Measurements from ENCODE around the gene DIS3L2.

Gene DIS3L2

DNA sequence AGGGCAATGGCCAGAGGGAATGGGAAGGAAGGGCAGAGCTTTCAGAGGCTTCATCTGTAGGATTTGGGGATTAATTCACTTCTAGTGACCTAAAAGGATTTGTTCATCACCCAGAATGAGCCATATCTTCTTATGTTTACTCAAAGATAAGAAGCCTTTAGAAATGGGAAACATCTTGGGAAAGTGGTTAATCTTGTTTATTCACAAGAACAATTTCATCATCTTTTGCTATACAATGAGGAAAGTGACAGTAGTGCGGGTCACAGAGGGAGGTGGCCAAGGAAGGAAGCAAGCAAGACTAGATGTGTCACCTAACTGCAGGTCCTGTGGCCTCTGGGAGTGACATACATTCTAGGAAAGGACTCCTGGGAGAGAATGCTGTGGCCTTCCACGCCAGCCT lies 276.6 kb downstream of the DIS3L2 start:
- H3K9ac ChIP-seq (ENCODE audit: low read length), result no peak overlapping the region
- no peaks in the 10 kb centered on the region for H3K4me1 ChIP-seq (ENCODE audit: control insufficient read depth, insufficient read depth, low read length)
- H3K36me3 ChIP-seq (ENCODE audit: control insufficient read depth, insufficient read depth, low read length, severe bottlenecking), result peaks cover 17% of the 10 kb centered on the region
- no peaks in the 10 kb centered on the region for H3K9me3 ChIP-seq (ENCODE audit: control insufficient read depth, low read length)
- no peak overlapping the region for H3K4me3 ChIP-seq (ENCODE audit: low read length)
- H3K27me3 ChIP-seq (replicated peaks; ENCODE audit: control insufficient read depth, insufficient read depth, low read length), result no peaks in the 10 kb centered on the region
- no peak for DNase-seq (ENCODE audit: low read depth)

DNA sequence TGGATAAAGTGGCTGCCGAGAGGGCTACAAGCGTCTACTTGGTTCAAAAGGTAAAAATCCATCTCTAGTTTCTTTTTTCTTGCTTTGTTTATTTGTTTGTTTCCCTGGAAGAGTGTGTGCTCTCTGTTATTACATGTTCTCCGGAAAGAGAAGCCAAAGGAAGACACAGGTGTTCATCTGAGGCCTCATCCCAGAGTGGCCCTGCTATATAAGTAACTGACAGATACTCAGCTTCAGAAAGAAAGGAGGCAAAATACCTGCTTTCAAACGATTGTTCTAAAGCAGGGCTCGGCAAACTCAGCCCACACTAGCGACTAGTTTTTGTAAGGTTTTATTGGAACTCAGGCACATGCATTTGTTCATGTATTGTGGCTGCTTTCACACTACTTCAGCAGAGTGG lies 277.1 kb downstream of the DIS3L2 start:
- Histone ChIP-seq H3K4me1 (ENCODE audit: control insufficient read depth, insufficient read depth, low read length) (no peaks in the 10 kb centered on the region), H3K9ac (ENCODE audit: low read length) (no peak overlapping the region), H3K9me3 (ENCODE audit: control insufficient read depth, low read length) (no peaks in the 10 kb centered on the region), H3K36me3 (ENCODE audit: control insufficient read depth, insufficient read depth, low read length, severe bottlenecking) (peaks cover 17% of the 10 kb centered on the region), H3K4me3 (ENCODE audit: low read length) (no peak overlapping the region), H3K27me3 (replicated peaks; ENCODE audit: control insufficient read depth, insufficient read depth, low read length) (no peaks in the 10 kb centered on the region)
- DNase-seq (ENCODE audit: low read depth), result no peak

DNA sequence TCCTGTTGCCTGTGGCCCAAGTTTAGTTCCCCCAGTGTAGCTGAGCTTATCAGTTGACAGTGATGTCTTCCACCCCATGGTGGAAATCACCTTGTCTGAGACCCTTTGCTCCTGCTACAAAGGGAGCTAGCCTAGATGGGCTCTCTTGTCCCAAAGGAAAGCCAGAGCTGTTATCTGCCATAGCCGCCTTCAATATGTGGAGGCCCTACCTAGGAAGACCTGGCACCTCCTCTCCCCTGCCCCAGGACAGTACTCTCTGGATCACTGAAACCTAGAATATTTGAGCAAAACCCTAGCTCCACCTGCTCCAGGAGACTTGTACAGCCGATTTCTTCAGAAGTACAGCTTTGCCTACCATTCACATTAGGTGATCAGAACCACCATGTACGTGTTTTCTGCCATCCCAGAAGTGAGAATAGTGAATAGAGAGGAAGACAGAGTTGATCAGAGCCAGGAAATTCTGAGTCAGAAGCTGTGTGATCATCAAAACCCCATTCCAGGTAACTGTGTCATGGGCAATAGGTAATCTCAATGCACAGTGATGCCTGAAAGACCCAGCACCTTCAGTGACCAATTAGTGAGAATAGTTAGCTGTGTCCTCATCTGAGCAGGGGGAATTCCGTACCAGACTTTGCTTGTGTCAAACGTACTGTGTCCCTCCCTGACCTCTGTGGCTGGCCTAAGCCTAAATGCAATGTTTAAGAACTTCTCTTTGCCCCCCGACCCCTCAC lies 278.6 kb downstream of the DIS3L2 start:
- Histone ChIP-seq H3K4me3 (ENCODE audit: low read length) (no peak overlapping the region), H3K4me1 (ENCODE audit: control insufficient read depth, insufficient read depth, low read length) (no peaks in the 10 kb centered on the region), H3K9me3 (ENCODE audit: control insufficient read depth, low read length) (no peaks in the 10 kb centered on the region), H3K9ac (ENCODE audit: low read length) (no peak overlapping the region), H3K36me3 (ENCODE audit: control insufficient read depth, insufficient read depth, low read length, severe bottlenecking) (peaks cover 17% of the 10 kb centered on the region), H3K27me3 (replicated peaks; ENCODE audit: control insufficient read depth, insufficient read depth, low read length) (no peaks in the 10 kb centered on the region)
- no peak for DNase-seq (ENCODE audit: low read depth)

DNA sequence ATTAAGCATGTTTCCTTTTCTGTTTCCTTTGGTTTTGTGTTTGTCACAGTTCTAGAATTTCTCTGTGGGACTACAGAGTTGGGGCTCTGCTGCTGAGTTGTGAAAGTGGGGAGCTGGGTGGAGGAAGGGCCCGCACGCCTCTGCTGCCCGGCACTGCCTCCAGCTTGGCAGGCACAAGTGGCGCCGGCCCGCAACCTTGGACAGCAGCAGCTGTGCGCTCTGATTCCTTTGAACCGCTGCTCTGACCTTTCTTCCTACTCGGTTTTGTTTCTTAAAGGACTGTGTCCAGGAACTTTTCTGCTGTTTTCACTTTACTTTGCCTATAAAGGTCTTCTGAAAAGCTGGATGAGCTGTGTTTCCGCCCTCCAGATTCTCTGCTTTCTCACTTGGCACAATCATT lies 279.4 kb downstream of the DIS3L2 start:
- H3K36me3 ChIP-seq (ENCODE audit: control insufficient read depth, insufficient read depth, low read length, severe bottlenecking), result peaks cover 17% of the 10 kb centered on the region
- DNase-seq (ENCODE audit: low read depth), result no peak

DNA sequence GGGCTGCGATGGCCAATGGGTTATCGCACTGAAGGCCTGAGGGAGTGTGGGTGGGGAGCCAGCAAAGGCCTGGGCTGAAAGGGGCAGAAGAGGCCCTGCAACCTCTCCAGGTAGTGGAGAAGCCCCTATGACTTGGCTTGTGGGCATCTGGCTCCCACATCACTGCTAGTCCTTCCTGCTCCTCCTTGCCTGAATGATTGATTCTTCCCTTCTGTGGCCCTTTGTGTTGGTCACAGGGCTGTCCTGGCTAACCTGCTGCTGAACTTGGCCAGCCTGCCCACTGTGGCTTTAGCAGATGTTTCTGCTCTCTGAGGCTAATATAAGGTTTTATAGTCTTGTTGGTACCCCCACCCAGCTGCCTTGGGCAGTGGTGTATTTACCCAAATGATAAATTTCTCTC lies 280.8 kb downstream of the DIS3L2 start:
- no peaks in the 10 kb centered on the region for H3K9me3 ChIP-seq (ENCODE audit: control insufficient read depth, low read length)
- H3K27me3 ChIP-seq (replicated peaks; ENCODE audit: control insufficient read depth, insufficient read depth, low read length), result no peaks in the 10 kb centered on the region
- H3K36me3 ChIP-seq (ENCODE audit: control insufficient read depth, insufficient read depth, low read length, severe bottlenecking), result peaks cover 17% of the 10 kb centered on the region
- no peak overlapping the region for H3K4me3 ChIP-seq (ENCODE audit: low read length)
- no peak overlapping the region for H3K9ac ChIP-seq (ENCODE audit: low read length)
- no peak for DNase-seq (ENCODE audit: low read depth)
- H3K4me1 ChIP-seq (ENCODE audit: control insufficient read depth, insufficient read depth, low read length), result no peaks in the 10 kb centered on the region

More for the DNA sequence above, 279.4 kb downstream of the DIS3L2 start:
- Histone ChIP-seq H3K9ac (ENCODE audit: low read length) (no peak overlapping the region), H3K27me3 (replicated peaks; ENCODE audit: control insufficient read depth, insufficient read depth, low read length) (no peaks in the 10 kb centered on the region), H3K9me3 (ENCODE audit: control insufficient read depth, low read length) (no peaks in the 10 kb centered on the region), H3K4me1 (ENCODE audit: control insufficient read depth, insufficient read depth, low read length) (no peaks in the 10 kb centered on the region), H3K4me3 (ENCODE audit: low read length) (no peak overlapping the region)

DNA sequence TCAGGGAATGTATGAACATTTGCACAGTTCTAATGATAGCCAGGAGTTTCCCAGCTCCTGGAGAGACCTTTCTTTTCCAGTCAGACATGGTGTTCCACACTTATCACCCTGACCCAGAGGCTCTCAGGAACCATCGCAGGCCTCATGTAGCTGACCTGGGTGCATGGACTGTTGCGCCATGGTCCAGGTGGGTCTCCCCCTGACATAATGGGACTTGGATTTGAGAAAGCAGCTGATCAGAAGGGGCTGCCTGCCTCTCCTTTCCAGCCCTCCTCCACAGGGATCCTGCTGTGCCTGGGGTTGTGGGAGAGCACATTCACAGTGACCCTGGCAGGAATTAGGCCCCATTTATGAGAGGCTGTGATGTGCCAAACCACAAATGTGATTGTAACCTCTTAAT lies 283.6 kb downstream of the DIS3L2 start:
- no peaks in the 10 kb centered on the region for H3K36me3 ChIP-seq (ENCODE audit: control insufficient read depth, insufficient read depth, low read length, severe bottlenecking)
- DNase-seq (ENCODE audit: low read depth), result no peak
- no peak overlapping the region for H3K9ac ChIP-seq (ENCODE audit: low read length)
- no peaks in the 10 kb centered on the region for H3K4me1 ChIP-seq (ENCODE audit: control insufficient read depth, insufficient read depth, low read length)
- no peaks in the 10 kb centered on the region for H3K9me3 ChIP-seq (ENCODE audit: control insufficient read depth, low read length)
- H3K27me3 ChIP-seq (replicated peaks; ENCODE audit: control insufficient read depth, insufficient read depth, low read length), result no peaks in the 10 kb centered on the region
- H3K4me3 ChIP-seq (ENCODE audit: low read length), result no peak overlapping the region

DNA sequence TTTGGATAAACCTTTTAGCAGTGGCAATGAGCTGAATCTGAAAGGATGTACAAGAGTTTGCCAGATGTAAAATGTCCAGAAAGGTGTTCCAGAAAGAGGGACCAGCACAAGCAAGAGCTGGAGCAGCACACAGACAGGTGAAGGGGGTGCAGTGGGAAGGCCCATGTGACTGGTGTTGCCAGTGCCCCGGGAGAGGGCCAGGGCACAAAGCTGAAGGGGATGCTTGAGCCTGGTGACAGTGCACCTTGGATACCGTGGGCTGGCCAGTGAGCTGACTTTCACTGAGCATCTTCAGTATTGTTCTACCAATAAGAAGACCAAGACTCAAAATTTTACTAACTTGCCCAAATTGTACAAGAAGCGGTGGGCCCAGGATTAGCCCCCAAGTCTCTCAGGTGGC lies 284.7 kb downstream of the DIS3L2 start:
- Histone ChIP-seq H3K36me3 (ENCODE audit: control insufficient read depth, insufficient read depth, low read length, severe bottlenecking) (no peaks in the 10 kb centered on the region), H3K4me3 (ENCODE audit: low read length) (no peak overlapping the region), H3K27me3 (replicated peaks; ENCODE audit: control insufficient read depth, insufficient read depth, low read length) (no peaks in the 10 kb centered on the region), H3K9ac (ENCODE audit: low read length) (no peak overlapping the region), H3K4me1 (ENCODE audit: control insufficient read depth, insufficient read depth, low read length) (no peaks in the 10 kb centered on the region), H3K9me3 (ENCODE audit: control insufficient read depth, low read length) (no peaks in the 10 kb centered on the region)
- no peak for DNase-seq (ENCODE audit: low read depth)

DNA sequence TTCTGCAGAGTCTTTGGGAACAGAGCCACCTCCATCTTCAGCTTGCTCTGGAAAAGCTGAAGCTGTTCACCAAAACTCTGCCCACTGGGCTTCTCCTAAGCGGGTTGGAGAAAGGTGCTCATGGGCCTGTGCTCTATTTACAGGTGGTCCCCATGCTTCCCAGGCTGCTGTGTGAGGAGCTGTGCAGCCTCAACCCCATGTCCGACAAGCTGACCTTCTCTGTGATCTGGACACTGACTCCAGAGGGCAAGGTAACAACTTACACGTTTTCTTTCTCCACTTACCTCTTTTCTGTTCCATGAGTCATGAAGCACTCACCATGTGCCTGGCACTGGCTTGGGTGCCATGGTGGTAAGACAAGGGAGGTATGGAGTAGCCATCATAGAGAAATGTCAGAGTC lies 287.6 kb downstream of the DIS3L2 start:
- no peaks in the 10 kb centered on the region for H3K9me3 ChIP-seq (ENCODE audit: control insufficient read depth, low read length)
- H3K27me3 ChIP-seq (replicated peaks; ENCODE audit: control insufficient read depth, insufficient read depth, low read length), result peaks cover 4% of the 10 kb centered on the region
- H3K4me3 ChIP-seq (ENCODE audit: low read length), result no peak overlapping the region
- peaks cover 4% of the 10 kb centered on the region for H3K36me3 ChIP-seq (ENCODE audit: control insufficient read depth, insufficient read depth, low read length, severe bottlenecking)
- H3K9ac ChIP-seq (ENCODE audit: low read length), result no peak overlapping the region
- H3K4me1 ChIP-seq (ENCODE audit: control insufficient read depth, insufficient read depth, low read length), result no peaks in the 10 kb centered on the region
- no peak for DNase-seq (ENCODE audit: low read depth)

DNA sequence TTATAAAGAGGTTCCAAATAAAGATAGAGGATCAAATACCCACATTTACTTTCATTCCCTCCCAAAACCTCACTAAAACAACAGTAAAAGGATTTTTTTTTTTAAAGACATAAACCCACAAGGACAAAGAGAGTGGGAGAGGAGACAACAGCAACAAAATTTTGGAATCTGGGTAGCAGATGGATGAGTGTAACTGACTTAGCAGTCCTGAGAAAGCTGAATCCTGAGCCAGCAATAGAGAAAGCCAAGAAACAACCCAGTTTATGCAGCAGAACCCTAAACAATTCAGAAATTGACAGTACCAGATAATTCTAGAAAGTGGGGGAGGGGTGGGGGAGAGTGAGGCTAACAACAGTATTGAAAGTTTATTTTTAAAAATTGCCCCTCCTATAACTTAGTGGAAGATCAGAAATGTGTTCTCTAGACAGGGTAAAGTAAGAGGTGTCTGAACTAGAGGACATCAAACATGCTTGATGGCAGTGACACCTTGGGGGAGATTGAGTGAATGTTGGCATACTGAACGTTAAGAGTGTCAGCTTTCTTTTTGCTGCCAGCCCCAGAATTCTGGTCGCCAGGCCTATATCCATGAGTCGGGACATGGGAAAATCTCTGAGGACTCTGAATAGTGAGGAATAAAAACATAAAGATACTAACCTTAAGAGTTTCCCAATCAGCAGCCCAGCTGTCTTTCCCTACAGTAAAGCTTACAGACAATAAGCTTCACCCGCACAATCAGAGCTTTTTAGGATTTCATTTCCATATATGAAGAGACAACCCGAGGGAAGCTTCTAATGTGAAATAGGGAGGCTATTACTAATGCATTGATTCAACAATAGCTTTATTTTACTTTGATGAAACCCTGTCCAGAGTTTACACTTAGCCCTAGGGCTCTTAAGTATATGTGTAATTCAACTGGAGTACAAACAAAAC lies 289.0 kb downstream of the DIS3L2 start:
- Histone ChIP-seq H3K9ac (ENCODE audit: low read length) (no peak overlapping the region), H3K4me3 (ENCODE audit: low read length) (no peak overlapping the region)

DNA sequence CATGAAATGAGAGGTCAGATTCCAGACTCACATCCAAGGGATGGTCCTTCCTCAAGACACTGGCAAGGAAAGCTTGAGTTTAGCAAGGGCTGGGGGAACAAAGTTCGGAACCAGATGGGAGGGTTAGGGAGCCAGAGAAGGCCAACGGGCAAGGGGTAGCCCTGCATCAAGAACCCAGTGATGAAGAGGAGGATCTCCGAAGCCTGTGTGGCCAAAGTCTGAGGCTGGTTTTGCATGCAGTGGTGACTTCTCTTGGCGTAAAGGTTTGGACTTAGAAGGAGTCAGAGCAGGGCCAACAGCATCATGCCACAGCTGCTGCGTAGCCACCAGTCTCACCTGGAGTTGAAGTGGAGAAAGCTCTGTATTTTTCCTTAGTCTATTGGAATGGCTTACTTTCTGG lies 293.5 kb downstream of the DIS3L2 start:
- Histone ChIP-seq H3K9me3 (ENCODE audit: control insufficient read depth, low read length) (no peaks in the 10 kb centered on the region), H3K36me3 (ENCODE audit: control insufficient read depth, insufficient read depth, low read length, severe bottlenecking) (peaks cover 7% of the 10 kb centered on the region), H3K27me3 (replicated peaks; ENCODE audit: control insufficient read depth, insufficient read depth, low read length) (peaks cover 17% of the 10 kb centered on the region), H3K4me1 (ENCODE audit: control insufficient read depth, insufficient read depth, low read length) (peaks cover 9% of the 10 kb centered on the region), H3K9ac (ENCODE audit: low read length) (no peak overlapping the region), H3K4me3 (ENCODE audit: low read length) (no peak overlapping the region)
- DNase-seq (ENCODE audit: low read depth), result no peak

More for the DNA sequence above, 289.0 kb downstream of the DIS3L2 start:
- H3K4me1 ChIP-seq (ENCODE audit: control insufficient read depth, insufficient read depth, low read length), result no peaks in the 10 kb centered on the region
- no peaks in the 10 kb centered on the region for H3K9me3 ChIP-seq (ENCODE audit: control insufficient read depth, low read length)
- peaks cover 11% of the 10 kb centered on the region for H3K27me3 ChIP-seq (replicated peaks; ENCODE audit: control insufficient read depth, insufficient read depth, low read length)
- DNase-seq (ENCODE audit: low read depth), result no peak
- peaks cover 7% of the 10 kb centered on the region for H3K36me3 ChIP-seq (ENCODE audit: control insufficient read depth, insufficient read depth, low read length, severe bottlenecking)

DNA sequence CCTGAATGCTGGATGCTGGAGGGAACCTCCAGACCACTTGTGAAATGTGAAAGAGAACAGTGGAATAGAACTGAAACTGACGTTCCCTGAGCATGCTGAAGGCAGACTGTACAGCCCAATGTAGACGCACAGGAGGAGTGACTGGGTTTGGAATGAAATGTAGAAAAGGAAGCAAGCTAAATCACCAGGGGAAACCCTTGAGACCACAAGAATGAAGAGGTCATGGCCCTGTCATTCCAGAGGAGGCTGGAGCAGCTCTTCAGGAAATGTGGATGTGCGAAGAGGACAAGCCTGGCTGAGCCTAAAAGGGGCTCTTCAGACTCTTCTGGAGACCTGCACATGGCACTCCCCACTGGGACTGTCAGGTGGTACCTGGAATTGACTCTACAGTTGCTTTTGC lies 298.6 kb downstream of the DIS3L2 start:
- peak overlapping the region; percentile 48 for H3K4me3 ChIP-seq (ENCODE audit: low read length)
- peak; percentile 89 for DNase-seq (ENCODE audit: low read depth)
- peaks cover 27% of the 10 kb centered on the region for H3K27me3 ChIP-seq (replicated peaks; ENCODE audit: control insufficient read depth, insufficient read depth, low read length)

More for the DNA sequence above, 298.6 kb downstream of the DIS3L2 start:
- Histone ChIP-seq H3K9me3 (ENCODE audit: control insufficient read depth, low read length) (no peaks in the 10 kb centered on the region), H3K9ac (ENCODE audit: low read length) (no peak overlapping the region), H3K4me1 (ENCODE audit: control insufficient read depth, insufficient read depth, low read length) (peaks cover 15% of the 10 kb centered on the region), H3K36me3 (ENCODE audit: control insufficient read depth, insufficient read depth, low read length, severe bottlenecking) (peaks cover 22% of the 10 kb centered on the region)
